SK-N-SH treated with all-trans-retinoic acid at 6 μM for 48 hours (cell line): Measurements from ENCODE around the gene SLC6A4.

ENCODE experiments used
- CREB5 ChIP-seq: fragments of 250-450 bp; sonication (Bioruptor Pico); IDR thresholded peaks from 2 replicates; pipeline ENCODE4 v1.5.1; 2020; ENCODE audit warnings: low read depth, mild to moderate bottlenecking, moderate library complexity
- ISL1 ChIP-seq: fragments of 250-450 bp; sonication (Bioruptor Pico); IDR thresholded peaks from 2 replicates; pipeline ENCODE4 v2.1.2; 2022; ENCODE audit warnings: mild to moderate bottlenecking, moderate library complexity
- OSR1 ChIP-seq: fragments of 250-450 bp; sonication (Bioruptor Pico); IDR thresholded peaks from 2 replicates; pipeline ENCODE4 v1.8.0; 2022; ENCODE audit warnings: moderate library complexity, mild to moderate bottlenecking, inconsistent platforms
- PPARA ChIP-seq: fragments of 250-450 bp; sonication (Bioruptor Pico); IDR thresholded peaks from 2 replicates; pipeline ENCODE4 v1.5.0; 2020; ENCODE audit warnings: mild to moderate bottlenecking, borderline replicate concordance
- RARB ChIP-seq: fragments of 250-450 bp; sonication (Bioruptor Pico); IDR thresholded peaks from 2 replicates; pipeline ENCODE4 v1.8.0; 2021; ENCODE audit warnings: mild to moderate bottlenecking, moderate library complexity
- ZC3H10 ChIP-seq: fragments of 250-450 bp; sonication (Bioruptor Pico); IDR thresholded peaks from 2 replicates; pipeline ENCODE4 v1.5.1; 2021; ENCODE audit warnings: mild to moderate bottlenecking, moderate library complexity
- ZNF8 ChIP-seq: fragments of 450-650 bp; formaldehyde crosslinking; IDR thresholded peaks from 2 replicates; pipeline ENCODE4 v1.5.0; 2020; ENCODE audit warnings: mild to moderate bottlenecking, moderate library complexity
- TF ChIP-seq, protein P1 (sequence below): fragments of 250-450 bp; sonication (Bioruptor Pico); IDR thresholded peaks from 2 replicates; pipeline ENCODE4 v1.8.0; 2020; ENCODE audit warnings: mild to moderate bottlenecking, moderate library complexity, borderline replicate concordance

- TF ChIP-seq PPARA (CRISPR knock-in tag), result no peak
- no peak for TF ChIP-seq ISL1 (CRISPR knock-in tag)
- TF ChIP-seq, protein P1, sequence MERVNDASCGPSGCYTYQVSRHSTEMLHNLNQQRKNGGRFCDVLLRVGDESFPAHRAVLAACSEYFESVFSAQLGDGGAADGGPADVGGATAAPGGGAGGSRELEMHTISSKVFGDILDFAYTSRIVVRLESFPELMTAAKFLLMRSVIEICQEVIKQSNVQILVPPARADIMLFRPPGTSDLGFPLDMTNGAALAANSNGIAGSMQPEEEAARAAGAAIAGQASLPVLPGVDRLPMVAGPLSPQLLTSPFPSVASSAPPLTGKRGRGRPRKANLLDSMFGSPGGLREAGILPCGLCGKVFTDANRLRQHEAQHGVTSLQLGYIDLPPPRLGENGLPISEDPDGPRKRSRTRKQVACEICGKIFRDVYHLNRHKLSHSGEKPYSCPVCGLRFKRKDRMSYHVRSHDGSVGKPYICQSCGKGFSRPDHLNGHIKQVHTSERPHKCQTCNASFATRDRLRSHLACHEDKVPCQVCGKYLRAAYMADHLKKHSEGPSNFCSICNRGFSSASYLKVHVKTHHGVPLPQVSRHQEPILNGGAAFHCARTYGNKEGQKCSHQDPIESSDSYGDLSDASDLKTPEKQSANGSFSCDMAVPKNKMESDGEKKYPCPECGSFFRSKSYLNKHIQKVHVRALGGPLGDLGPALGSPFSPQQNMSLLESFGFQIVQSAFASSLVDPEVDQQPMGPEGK (CRISPR knock-in tag), result no peak
- TF ChIP-seq RARB (CRISPR knock-in tag), result no peak
- no peak for TF ChIP-seq ZNF8
- TF ChIP-seq OSR1 (CRISPR knock-in tag), result no peak
- TF ChIP-seq CREB5 (CRISPR knock-in tag), result no peak
- no peak for TF ChIP-seq ZC3H10 (CRISPR knock-in tag)
Observed at GRCh38 chr17:30219833-30220232, 15.7 kb downstream of the SLC6A4 start.
